SK-N-SH (cell line): Measurements from ENCODE around the gene HACD1. TPM values are rescaled to one million over a fixed set of nuclear protein-coding genes. Genes with fewer than 3 reads are reported as not detected.

Source experiments
- CTCF ChIA-PET: fragments of 300-600, 350-600 bp; formaldehyde crosslinking; extraction: SDS; loops from one replicate; lab custom pipeline; 2021; lab: Yijun Ruan, JAX
- POLR2A ChIA-PET: fragments of 350-600 bp; sonication (Branson Sonifier 250); formaldehyde crosslinking; extraction: SDS; loops from one replicate; lab custom pipeline; 2020; ENCODE audit warnings: antibody characterized with exemption, inconsistent platforms; lab: Yijun Ruan, JAX
- DNase-seq: peaks from one replicate; pipeline ENCODE4 v3.0.0; 2012
- H2AFZ ChIP-seq: fragments of 200-600 bp; sonication (generic); 2 replicates; pipeline ENCODE4 v1.8.1; 2016; ENCODE audit warnings: antibody characterized with exemption, mild to moderate bottlenecking, low read depth
- H3F3A ChIP-seq: fragments of 200-600 bp; sonication (generic); replicated peaks from 2 replicates; pipeline ENCODE3; 2016; ENCODE audit warnings: antibody characterized with exemption, mild to moderate bottlenecking; ENCODE audit not compliant: insufficient read depth
- H3K27ac ChIP-seq, 2 experiments: fragments of 200-500 bp in 1 of 2; fragments of 200-600 bp in 1 of 2; sonication (Bioruptor generic) in 1 of 2; sonication (generic), shearing (Covaris generic) in 1 of 2; 2 replicates each; pipeline versions ENCODE4 v1.5.1 to v1.6.1; 2014 to 2016; ENCODE audit warnings: low read depth in 2 of 2, inconsistent platforms in 1 of 2, low read length in 1 of 2, mild to moderate bottlenecking in 1 of 2, mixed read lengths in 1 of 2
- H3K27me3 ChIP-seq: fragments of 200-600 bp; sonication (generic), shearing (Covaris generic); 2 replicates; pipeline ENCODE4 v1.6.1; 2016; ENCODE audit warnings: mixed run types; ENCODE audit not compliant: insufficient read depth
- H3K36me3 ChIP-seq, 2 experiments: fragments of 200-500 bp in 1 of 2; fragments of 200-600 bp in 1 of 2; sonication (Bioruptor generic) in 1 of 2; sonication (generic) in 1 of 2; replicated peaks in 1 of 2; 2 replicates each; pipeline versions ENCODE3 to v1.5.1; 2014 to 2016; ENCODE audit warnings: low read length in 1 of 2, mild to moderate bottlenecking in 1 of 2; ENCODE audit not compliant: insufficient read depth in 2 of 2, control insufficient read depth in 1 of 2
- H3K4me1 ChIP-seq, 2 experiments: fragments of 200-500 bp in 1 of 2; fragments of 200-600 bp in 1 of 2; sonication (Bioruptor generic) in 1 of 2; sonication (generic), shearing (Covaris generic) in 1 of 2; 2 replicates each; pipeline versions ENCODE4 v1.5.1 to v1.6.1; 2014 to 2016; ENCODE audit warnings: low read depth in 1 of 2, low read length in 1 of 2, mixed run types in 1 of 2; ENCODE audit not compliant: insufficient read depth in 2 of 2, control insufficient read depth in 1 of 2
- H3K4me2 ChIP-seq: fragments of 200-600 bp; sonication (generic), shearing (Covaris generic); 2 replicates; pipeline ENCODE4 v1.6.1; 2017; ENCODE audit warnings: mixed run types
- H3K4me3 ChIP-seq, 2 experiments: fragments of 200-500 bp in 1 of 2; fragments of 200-600 bp in 1 of 2; sonication (Bioruptor generic) in 1 of 2; sonication (generic), shearing (Covaris generic) in 1 of 2; 2 replicates each; pipeline versions ENCODE4 v1.5.1 to v1.8.1; 2014 to 2016; ENCODE audit warnings: low read depth in 2 of 2, inconsistent platforms in 1 of 2, low read length in 1 of 2, mild to moderate bottlenecking in 1 of 2, mixed read lengths in 1 of 2, moderate library complexity in 1 of 2
- H3K79me2 ChIP-seq: fragments of 200-600 bp; sonication (generic); 2 replicates; pipeline ENCODE4 v1.8.1; 2017; ENCODE audit warnings: mild to moderate bottlenecking; ENCODE audit not compliant: insufficient read depth
- H3K9ac ChIP-seq: fragments of 200-600 bp; sonication (generic); 2 replicates; pipeline ENCODE4 v1.6.1; 2017; ENCODE audit warnings: mixed run types
- H3K9me2 ChIP-seq: fragments of 200-600 bp; sonication (generic); 2 replicates; pipeline ENCODE4 v1.6.1; 2017; ENCODE audit warnings: mixed run types
- H3K9me3 ChIP-seq: fragments of 200-600 bp; sonication (generic); 2 replicates; pipeline ENCODE4 v1.6.1; 2017; ENCODE audit warnings: mixed run types, mild to moderate bottlenecking, moderate library complexity
- H4K20me1 ChIP-seq: fragments of 200-600 bp; sonication (generic); 2 replicates; pipeline ENCODE4 v1.6.1; 2017; ENCODE audit warnings: mild to moderate bottlenecking, mixed run types; ENCODE audit not compliant: insufficient read depth
- ELF1 ChIP-seq: IDR thresholded peaks from 2 replicates; pipeline ENCODE4 v1.4.0; 2012
- FOSL2 ChIP-seq: IDR thresholded peaks from 2 replicates; pipeline ENCODE4 v1.4.0; 2012; ENCODE audit warnings: low read depth, mild to moderate bottlenecking, moderate library complexity, borderline replicate concordance
- GATA2 ChIP-seq: sonication (generic); formaldehyde crosslinking; IDR thresholded peaks from 2 replicates; pipeline ENCODE4 v1.5.0; 2020; ENCODE audit warnings: mild to moderate bottlenecking, missing genetic modification reagents
- RFX5 ChIP-seq: IDR thresholded peaks from 2 replicates; pipeline ENCODE4 v1.6.1; 2012; ENCODE audit warnings: mild to moderate bottlenecking, improper control_type of control experiment, low read length
- RXRA ChIP-seq: IDR thresholded peaks from 2 replicates; pipeline ENCODE4 v1.4.0; 2012; ENCODE audit warnings: low read depth, mild to moderate bottlenecking, borderline replicate concordance
- USF2 ChIP-seq: fragments of 150-350 bp; IDR thresholded peaks from 2 replicates; pipeline ENCODE4 v1.6.1; 2017; ENCODE audit warnings: antibody characterized with exemption, low read length, low read depth, borderline replicate concordance
- WGBS: methylation state at CpG from one replicate; pipeline ENCODE4 v1.1.6; 2017; ENCODE audit warnings: low lambda C conversion rate; 5-methylcytosine and 5-hydroxymethylcytosine counted together
- polyA plus RNA-seq, 3 experiments: library from polyadenylated mRNA; depleted of rRNA; stranded (reverse); fragments of >200 nt; gene quantifications; 2 replicates each; pipeline ENCODE4 v1.2.3, GENCODE V29; 2012
- TF ChIP-seq, protein P1 (sequence below): IDR thresholded peaks from 2 replicates; pipeline ENCODE4 v1.4.0; 2012; ENCODE audit warnings: low read depth
- TF ChIP-seq, protein P2 (sequence below): IDR thresholded peaks from 2 replicates; pipeline ENCODE4; 2012
- TF ChIP-seq, protein P3 (sequence below): fragments of 200-600 bp; sonication (generic); IDR thresholded peaks from 2 replicates; pipeline ENCODE4 v1.6.1; 2017; ENCODE audit warnings: antibody characterized with exemption, mild to moderate bottlenecking, moderate library complexity
- TF ChIP-seq, protein P4 (sequence below): IDR thresholded peaks from 2 replicates; pipeline ENCODE4 v1.4.0; 2012; ENCODE audit warnings: low read depth, borderline replicate concordance

HACD1 gene
- polyA plus RNA-seq, 1 of the 3 experiments (the other 2 are of a cell fraction): 23.9 TPM

GRCh38 chr10:17661510-17661909 is 44.3 kb upstream of the HACD1 start:
- no peak overlapping the region for H3K4me2 ChIP-seq
- H3K27me3 ChIP-seq: no peaks in the 10 kb centered on the region
- TF ChIP-seq, protein P1, sequence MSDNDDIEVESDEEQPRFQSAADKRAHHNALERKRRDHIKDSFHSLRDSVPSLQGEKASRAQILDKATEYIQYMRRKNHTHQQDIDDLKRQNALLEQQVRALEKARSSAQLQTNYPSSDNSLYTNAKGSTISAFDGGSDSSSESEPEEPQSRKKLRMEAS: no peak
- TF ChIP-seq, protein P2, sequence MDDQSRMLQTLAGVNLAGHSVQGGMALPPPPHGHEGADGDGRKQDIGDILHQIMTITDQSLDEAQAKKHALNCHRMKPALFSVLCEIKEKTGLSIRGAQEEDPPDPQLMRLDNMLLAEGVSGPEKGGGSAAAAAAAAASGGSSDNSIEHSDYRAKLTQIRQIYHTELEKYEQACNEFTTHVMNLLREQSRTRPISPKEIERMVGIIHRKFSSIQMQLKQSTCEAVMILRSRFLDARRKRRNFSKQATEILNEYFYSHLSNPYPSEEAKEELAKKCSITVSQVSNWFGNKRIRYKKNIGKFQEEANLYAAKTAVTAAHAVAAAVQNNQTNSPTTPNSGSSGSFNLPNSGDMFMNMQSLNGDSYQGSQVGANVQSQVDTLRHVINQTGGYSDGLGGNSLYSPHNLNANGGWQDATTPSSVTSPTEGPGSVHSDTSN: no peak
- TF ChIP-seq, protein P3, sequence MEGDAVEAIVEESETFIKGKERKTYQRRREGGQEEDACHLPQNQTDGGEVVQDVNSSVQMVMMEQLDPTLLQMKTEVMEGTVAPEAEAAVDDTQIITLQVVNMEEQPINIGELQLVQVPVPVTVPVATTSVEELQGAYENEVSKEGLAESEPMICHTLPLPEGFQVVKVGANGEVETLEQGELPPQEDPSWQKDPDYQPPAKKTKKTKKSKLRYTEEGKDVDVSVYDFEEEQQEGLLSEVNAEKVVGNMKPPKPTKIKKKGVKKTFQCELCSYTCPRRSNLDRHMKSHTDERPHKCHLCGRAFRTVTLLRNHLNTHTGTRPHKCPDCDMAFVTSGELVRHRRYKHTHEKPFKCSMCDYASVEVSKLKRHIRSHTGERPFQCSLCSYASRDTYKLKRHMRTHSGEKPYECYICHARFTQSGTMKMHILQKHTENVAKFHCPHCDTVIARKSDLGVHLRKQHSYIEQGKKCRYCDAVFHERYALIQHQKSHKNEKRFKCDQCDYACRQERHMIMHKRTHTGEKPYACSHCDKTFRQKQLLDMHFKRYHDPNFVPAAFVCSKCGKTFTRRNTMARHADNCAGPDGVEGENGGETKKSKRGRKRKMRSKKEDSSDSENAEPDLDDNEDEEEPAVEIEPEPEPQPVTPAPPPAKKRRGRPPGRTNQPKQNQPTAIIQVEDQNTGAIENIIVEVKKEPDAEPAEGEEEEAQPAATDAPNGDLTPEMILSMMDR: no peak
- TF ChIP-seq ELF1: no peak
- TF ChIP-seq FOSL2: no peak
- POLR2A ChIA-PET: no interaction called here
- peaks cover 9% of the 10 kb centered on the region for H3F3A ChIP-seq
- peaks cover 8 to 11% of the 10 kb centered on the region in 2 experiments for H3K36me3 ChIP-seq
- H2AFZ ChIP-seq: no peak overlapping the region
- peaks cover 0 to 10% of the 10 kb centered on the region in 2 experiments; a peak in 2 of 4 replicates for H3K4me1 ChIP-seq
- no peak overlapping the region for H3K4me3 ChIP-seq
- H4K20me1 ChIP-seq: no peaks in the 10 kb centered on the region
- peaks cover 8% of the 10 kb centered on the region for H3K9me3 ChIP-seq
- H3K9ac ChIP-seq: no peak overlapping the region
- peak overlapping the region; percentile 9 to 23; a peak in 1 of 4 replicates for H3K27ac ChIP-seq
- H3K79me2 ChIP-seq: peaks cover 87% of the 10 kb centered on the region
- no peak for DNase-seq
- CTCF ChIA-PET: interaction anchor here (0.9 to 2.8 kb wide), 2 partner anchors 10 to 12 kb away, joined by 3 to 9 read pairs; no protein-coding TSS in a partner anchor
- 94% methylated on average over 3 of the region's 3 CpGs for WGBS
- no peaks in the 10 kb centered on the region for H3K9me2 ChIP-seq

DNA sequence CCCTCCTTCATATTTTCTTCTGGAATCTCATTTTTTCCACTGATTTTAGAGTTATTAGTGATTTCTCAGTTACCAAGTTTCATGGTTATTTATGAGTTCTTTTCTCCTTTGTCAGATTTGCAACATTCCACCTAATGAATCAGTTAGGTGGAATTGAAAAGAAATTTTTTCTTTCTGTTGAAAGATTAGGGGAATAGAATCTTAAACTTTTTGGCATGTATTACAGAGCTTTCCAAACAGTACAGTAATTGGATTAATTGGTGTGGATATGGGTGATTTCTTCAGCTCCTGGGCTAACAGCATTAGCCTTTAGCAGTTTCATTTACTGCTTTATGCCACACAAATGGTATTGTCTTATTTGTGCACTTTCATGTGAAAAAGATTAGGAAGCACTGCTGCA is 43.7 kb upstream of the HACD1 start:
- Histone ChIP-seq H3K9me2 (no peaks in the 10 kb centered on the region), H3K4me1 (peaks cover 0 to 10% of the 10 kb centered on the region in 2 experiments; a peak in 2 of 4 replicates), H3K27me3 (no peaks in the 10 kb centered on the region), H3K79me2 (peaks cover 87% of the 10 kb centered on the region), H3K9ac (no peak overlapping the region), H2AFZ (no peak overlapping the region), H3K9me3 (peaks cover 8% of the 10 kb centered on the region), H3K4me3 (no peak overlapping the region), H3F3A (peaks cover 13% of the 10 kb centered on the region), H3K27ac (peak overlapping the region; percentile 9 to 23; a peak in 1 of 4 replicates), H3K36me3 (peaks cover 8 to 11% of the 10 kb centered on the region in 2 experiments), H3K4me2 (no peak overlapping the region), H4K20me1 (no peaks in the 10 kb centered on the region)
- CTCF ChIA-PET: interaction anchor here (2.8 kb wide), 1 partner anchor 11 kb away, joined by 9 read pairs; no protein-coding TSS in a partner anchor
- DNase-seq: no peak
- TF ChIP-seq FOSL2 (0 out of 2 replicates have a peak, but pooled peaks have one; percentile 4), GATA2 (no peak)
- POLR2A ChIA-PET: no interaction called here

GRCh38 chr10:17659365-17659764 is 42.2 kb upstream of the HACD1 start:
- Histone ChIP-seq H3K79me2 (peaks cover 91% of the 10 kb centered on the region), H3K4me2 (no peak overlapping the region), H2AFZ (no peak overlapping the region), H4K20me1 (no peaks in the 10 kb centered on the region), H3K9me2 (no peaks in the 10 kb centered on the region), H3K4me3 (no peak overlapping the region), H3K4me1 (peaks cover 0 to 10% of the 10 kb centered on the region in 2 experiments; a peak in 3 of 4 replicates), H3K27ac (no peak overlapping the region), H3K9ac (no peak overlapping the region), H3K36me3 (peaks cover 8 to 11% of the 10 kb centered on the region in 2 experiments), H3K9me3 (peaks cover 8% of the 10 kb centered on the region), H3K27me3 (no peaks in the 10 kb centered on the region), H3F3A (peaks cover 24% of the 10 kb centered on the region)
- ChIA-PET POLR2A (no interaction called here), CTCF (no interaction called here)
- no peak for DNase-seq
- WGBS: 91% methylated on average over 4 of the region's 4 CpGs
- TF ChIP-seq USF2 (no peak), ELF1 (no peak), RFX5 (no peak), RXRA (no peak)
- TF ChIP-seq, protein P3: no peak
- TF ChIP-seq, protein P4, sequence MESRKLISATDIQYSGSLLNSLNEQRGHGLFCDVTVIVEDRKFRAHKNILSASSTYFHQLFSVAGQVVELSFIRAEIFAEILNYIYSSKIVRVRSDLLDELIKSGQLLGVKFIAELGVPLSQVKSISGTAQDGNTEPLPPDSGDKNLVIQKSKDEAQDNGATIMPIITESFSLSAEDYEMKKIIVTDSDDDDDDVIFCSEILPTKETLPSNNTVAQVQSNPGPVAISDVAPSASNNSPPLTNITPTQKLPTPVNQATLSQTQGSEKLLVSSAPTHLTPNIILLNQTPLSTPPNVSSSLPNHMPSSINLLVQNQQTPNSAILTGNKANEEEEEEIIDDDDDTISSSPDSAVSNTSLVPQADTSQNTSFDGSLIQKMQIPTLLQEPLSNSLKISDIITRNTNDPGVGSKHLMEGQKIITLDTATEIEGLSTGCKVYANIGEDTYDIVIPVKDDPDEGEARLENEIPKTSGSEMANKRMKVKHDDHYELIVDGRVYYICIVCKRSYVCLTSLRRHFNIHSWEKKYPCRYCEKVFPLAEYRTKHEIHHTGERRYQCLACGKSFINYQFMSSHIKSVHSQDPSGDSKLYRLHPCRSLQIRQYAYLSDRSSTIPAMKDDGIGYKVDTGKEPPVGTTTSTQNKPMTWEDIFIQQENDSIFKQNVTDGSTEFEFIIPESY: no peak
